ENCODE results near the gene RCVRN. TPM values are rescaled to one million over a fixed set of nuclear protein-coding genes. Genes with fewer than 3 reads are reported as not detected.
A peak's percentile ranks its signal among the peaks of the same experiment; 100 is the strongest.

Gene RCVRN
- total and polyA plus RNA-seq, 2 of the 4 experiments (the other 2 are of a cell fraction): not detected

GRCh38 chr17:9911089-9911488 lies 6.0 kb upstream of the RCVRN start:
- DNase-seq: no peak
- peak overlapping the region; percentile 5; the same call in 1 of the 2 replicates for H3K18ac ChIP-seq (ENCODE audit: low read depth, low read length)
- no peak overlapping the region; the same call in 1 of the 2 replicates for H3K9ac ChIP-seq (ENCODE audit: low read depth, low read length)
- 71% methylated on average over 4 of the region's 12 CpGs; no CpG with 5 or more reads in 1 of the 2 experiments for WGBS, 2 experiments (ENCODE audit: extremely low coverage in 2 of 2, insufficient read length in 1 of 2)
- no peak overlapping the region for H3K23ac ChIP-seq (ENCODE audit: low read depth, low read length)
- 0 out of 2 replicates have a peak overlapping the region, but pooled peaks have one; percentile 69 for H2AK5ac ChIP-seq (ENCODE audit: low read depth, low read length)
- no peaks in the 10 kb centered on the region; the same call in 1 of the 2 replicates for H3K9me1 ChIP-seq (ENCODE audit: insufficient read depth, low read length)
- TF ChIP-seq CTCF (conservative IDR thresholded peaks at IDR 0.05; ENCODE audit: low read depth, low read length) (no peak), MAFK (IDR thresholded peaks at IDR 0.05; ENCODE audit: low read depth, low read length) (no peak), MXI1 (IDR thresholded peaks at IDR 0.05; ENCODE audit: borderline replicate concordance, low read depth, low read length) (no peak), BHLHE40 (IDR thresholded peaks at IDR 0.05; ENCODE audit: low read depth, low read length) (no peak), CEBPB (IDR thresholded peaks at IDR 0.05; ENCODE audit: low read depth, low read length) (no peak), RAD21 (IDR thresholded peaks at IDR 0.05; ENCODE audit: low read length) (no peak), ELK1 (IDR thresholded peaks at IDR 0.05; ENCODE audit: borderline replicate concordance, low read depth, low read length) (no peak), CHD1 (IDR thresholded peaks at IDR 0.05; ENCODE audit: low read depth, low read length) (no peak), MAZ (IDR thresholded peaks at IDR 0.05; ENCODE audit: borderline replicate concordance, low read depth, low read length) (no peak), POLR2A (IDR thresholded peaks at IDR 0.05; ENCODE audit: low read depth, low read length) (no peak)
- H3K4me3 ChIP-seq (ENCODE audit: insufficient read depth, low read depth, low read length): no peak overlapping the region
- intact Hi-C loops (cut with micrococcal nuclease) (no loop called here), in situ Hi-C loops (cut with MboI; ENCODE audit: low sequenced_read_pairs) (no loop called here), dilution Hi-C loops (cut with HindIII; ENCODE audit: low sequenced_read_pairs, unreplicated experiment) (no loop called here)
- H3K79me1 ChIP-seq (ENCODE audit: low read depth in 1 of 2, low read length in 2 of 2): no peaks in the 10 kb centered on the region
- peak overlapping the region; percentile 69 for H3K4ac ChIP-seq (ENCODE audit: low read depth, low read length)
- no peak overlapping the region for H2BK15ac ChIP-seq (ENCODE audit: low read depth, low read length)
- peaks cover 23% of the 10 kb centered on the region for H3K4me1 ChIP-seq (ENCODE audit: control insufficient read depth, insufficient read depth, low read length)
- BruUV-seq (replicated peaks): no TSS peak
- H3K4me2 ChIP-seq (ENCODE audit: low read depth, low read length): no peak overlapping the region; the same call in 1 of the 2 replicates
- H2AK9ac ChIP-seq (replicated peaks; ENCODE audit: low read depth, low read length, poor library complexity): peak overlapping the region; percentile 17
- peak overlapping the region; percentile 50; the same call in 1 of the 2 replicates for H2BK20ac ChIP-seq (ENCODE audit: low read depth, low read length)
- peak overlapping the region; percentile 26; the same call in 1 of the 2 replicates for H4K91ac ChIP-seq (ENCODE audit: insufficient read depth, low read depth, low read length)
- POLR2A ChIA-PET (ENCODE audit: unreplicated experiment): no interaction called here
- H3K27ac ChIP-seq (ENCODE audit: insufficient read depth, low read length): peak overlapping the region; percentile 81; the same call in 1 of the 2 replicates
- no peak overlapping the region for H2BK5ac ChIP-seq (ENCODE audit: low read depth, low read length, poor library complexity, severe bottlenecking)
- 0 out of 2 replicates have a peak overlapping the region, but pooled peaks have one; percentile 32 for H3K14ac ChIP-seq (replicated peaks; ENCODE audit: low read depth, low read length)
- CTCF ChIA-PET: no interaction called here
- H3K36me3 ChIP-seq (ENCODE audit: control insufficient read depth, insufficient read depth, low read length): peaks cover under 1% of the 10 kb centered on the region; the same call in 1 of the 2 replicates
- no peak for ATAC-seq (ENCODE audit: low read depth)
- peak overlapping the region; percentile 12; the same call in 1 of the 2 replicates for H4K5ac ChIP-seq (ENCODE audit: low read depth, low read length)
- H4K8ac ChIP-seq (ENCODE audit: low read depth in 2 of 2, low read length in 2 of 2): peak overlapping the region in 1 of 2 experiments; percentile 62; a peak in 1 of 4 replicates
- H3K56ac ChIP-seq (ENCODE audit: extremely low read depth, insufficient read depth, low read length): no peak overlapping the region
- no peaks in the 10 kb centered on the region for H3K9me3 ChIP-seq (ENCODE audit: control insufficient read depth, insufficient read depth, low read length)
- peak overlapping the region; percentile 62; the same call in 1 of the 2 replicates for H2BK120ac ChIP-seq (ENCODE audit: low read depth, low read length)
- no peaks in the 10 kb centered on the region for H4K20me1 ChIP-seq (ENCODE audit: insufficient read depth, low read length)
- H3K27me3 ChIP-seq (ENCODE audit: control insufficient read depth, insufficient read depth, low read length): no peaks in the 10 kb centered on the region
- peak overlapping the region; percentile 8 for H2AFZ ChIP-seq (replicated peaks; ENCODE audit: low read length, poor library complexity)

Measured in IMR-90 (cell line).